Neutrophil (primary cell): ENCODE measurements around the gene NTNG1.

Experiments
- H3K27ac ChIP-seq: fragments of 200-600 bp; sonication (generic); 2 replicates; pipeline ENCODE4 v1.5.1; 2016; ENCODE audit warnings: mild to moderate bottlenecking, moderate library complexity
- H3K27me3 ChIP-seq: fragments of 200-600 bp; sonication (generic); 2 replicates; pipeline ENCODE4 v1.6.0; 2016; ENCODE audit warnings: mild to moderate bottlenecking
- H3K36me3 ChIP-seq: fragments of 200-600 bp; sonication (generic); 2 replicates; pipeline ENCODE4 v1.5.1; 2017
- H3K4me1 ChIP-seq, 2 experiments: fragments of 200-600 bp in 1 of 2; sonication (generic) in 1 of 2; 1 replicate in 1 of 2; 2 replicates in 1 of 2; pipeline versions ENCODE4 v1.5.1 to v1.6.1; 2013 to 2016; ENCODE audit warnings: low read depth in 1 of 2, low read length in 1 of 2, mild to moderate bottlenecking in 1 of 2, moderate library complexity in 1 of 2; ENCODE audit not compliant: control insufficient read depth in 1 of 2, insufficient read depth in 1 of 2
- H3K4me3 ChIP-seq, 2 experiments: fragments of 200-600 bp in 1 of 2; sonication (generic) in 1 of 2; 1 replicate in 1 of 2; 2 replicates in 1 of 2; pipeline ENCODE4 v1.5.1; 2013 to 2016; ENCODE audit warnings: low read depth in 1 of 2, low read length in 1 of 2, mild to moderate bottlenecking in 1 of 2, moderate library complexity in 1 of 2
- H3K9me3 ChIP-seq: fragments of 200-600 bp; sonication (generic); 2 replicates; pipeline ENCODE4 v1.5.1; 2016
- CTCF ChIP-seq: fragments of 200-600 bp; sonication (generic); IDR thresholded peaks from 2 replicates; pipeline ENCODE4 v1.5.1; 2016; ENCODE audit warnings: antibody characterized with exemption

Gene NTNG1

GRCh38 chr1:107483949-107484348 lies 343.1 kb downstream of the NTNG1 start:
- H3K27ac ChIP-seq = no peak overlapping the region
- no peak overlapping the region for H3K4me3 ChIP-seq
- no peaks in the 10 kb centered on the region for H3K4me1 ChIP-seq
- H3K27me3 ChIP-seq = peaks cover 47% of the 10 kb centered on the region
- TF ChIP-seq CTCF = no peak
- H3K36me3 ChIP-seq = no peaks in the 10 kb centered on the region
- H3K9me3 ChIP-seq = no peaks in the 10 kb centered on the region

GRCh38 chr1:107486349-107486748 lies 345.5 kb downstream of the NTNG1 start:
- Histone ChIP-seq H3K4me1 (no peaks in the 10 kb centered on the region), H3K36me3 (no peaks in the 10 kb centered on the region), H3K27me3 (peaks cover 23% of the 10 kb centered on the region), H3K4me3 (no peak overlapping the region), H3K27ac (no peak overlapping the region), H3K9me3 (no peaks in the 10 kb centered on the region)
- no peak for TF ChIP-seq CTCF

- Histone ChIP-seq H3K9me3 (no peaks in the 10 kb centered on the region), H3K27ac (no peak overlapping the region), H3K36me3 (no peaks in the 10 kb centered on the region), H3K4me1 (no peaks in the 10 kb centered on the region), H3K4me3 (no peak overlapping the region), H3K27me3 (peaks cover 11% of the 10 kb centered on the region)
- no peak for TF ChIP-seq CTCF
These were observed 346.7 kb downstream of the NTNG1 start for GRCh38 chr1:107487506-107487905.

- Histone ChIP-seq H3K36me3 (no peaks in the 10 kb centered on the region), H3K4me3 (no peak overlapping the region), H3K4me1 (no peaks in the 10 kb centered on the region), H3K9me3 (no peaks in the 10 kb centered on the region), H3K27ac (no peak overlapping the region), H3K27me3 (no peaks in the 10 kb centered on the region)
- no peak for TF ChIP-seq CTCF
These were observed 350.7 kb downstream of the NTNG1 start for GRCh38 chr1:107491582-107491981.

- H3K9me3 ChIP-seq = no peaks in the 10 kb centered on the region
- no peak overlapping the region for H3K27ac ChIP-seq
- no peaks in the 10 kb centered on the region for H3K27me3 ChIP-seq
- H3K36me3 ChIP-seq = no peaks in the 10 kb centered on the region
- TF ChIP-seq CTCF = no peak
- H3K4me1 ChIP-seq = no peaks in the 10 kb centered on the region
- H3K4me3 ChIP-seq = no peak overlapping the region
These were observed 352.4 kb downstream of the NTNG1 start for GRCh38 chr1:107493111-107493716.

GRCh38 chr1:107494061-107494460 lies 353.2 kb downstream of the NTNG1 start:
- Histone ChIP-seq H3K27me3 (no peaks in the 10 kb centered on the region), H3K4me3 (no peak overlapping the region), H3K27ac (no peak overlapping the region), H3K4me1 (no peaks in the 10 kb centered on the region), H3K9me3 (no peaks in the 10 kb centered on the region), H3K36me3 (no peaks in the 10 kb centered on the region)
- no peak for TF ChIP-seq CTCF
